Hematopoietic multipotent progenitor cell treated with erythropoietin and hydrocortisone succinate and interleukin-3 and kit ligand, for 17 days (in vitro differentiated cells): ENCODE measurements around the gene ITPRID1.

Source experiments
- DNase-seq: peaks from one replicate; pipeline ENCODE4 v3.0.0-alpha.2; 2015; ENCODE audit warnings: low spot score

ITPRID1 gene

GRCh38 chr7:31695859-31696614, 182.1 kb downstream of the ITPRID1 start:
- no peak for DNase-seq

- no peak for DNase-seq
Observed at GRCh38 chr7:31699050-31699449, 185.2 kb downstream of the ITPRID1 start.

- DNase-seq, result no peak
Observed at GRCh38 chr7:31702354-31702753, 188.5 kb downstream of the ITPRID1 start.

GRCh38 chr7:31705377-31705776, 191.5 kb downstream of the ITPRID1 start:
- DNase-seq, result no peak

- no peak for DNase-seq
Observed at GRCh38 chr7:31707089-31707488, 193.2 kb downstream of the ITPRID1 start.
